Muscle layer of duodenum (tissue), 2 donors: ENCODE results near the gene KCNJ3.
A peak's percentile ranks its signal among the peaks of the same experiment; 100 is the strongest.

ENCODE experiments used
- H3K27ac ChIP-seq: one replicate; pipeline ENCODE4 v1.7.0; 2013; ENCODE audit warnings: mild to moderate bottlenecking, low read length
- H3K27me3 ChIP-seq: one replicate; pipeline ENCODE4 v1.7.0; 2013; ENCODE audit warnings: low read depth, mild to moderate bottlenecking, control low read depth, low read length
- H3K36me3 ChIP-seq, 2 donors: one replicate each; pipeline ENCODE4 v1.7.0; 2013; ENCODE audit warnings: low read length in 2 of 2, control low read depth in 1 of 2, mild to moderate bottlenecking in 1 of 2; ENCODE audit not compliant: insufficient read depth in 2 of 2, control insufficient read depth in 1 of 2
- H3K4me1 ChIP-seq, 2 donors: one replicate each; pipeline ENCODE4 v1.7.0; 2013; ENCODE audit warnings: low read length in 2 of 2, mild to moderate bottlenecking in 2 of 2, control low read depth in 1 of 2, moderate library complexity in 1 of 2; ENCODE audit not compliant: insufficient read depth in 2 of 2, control insufficient read depth in 1 of 2
- H3K4me3 ChIP-seq, 2 donors: one replicate each; pipeline ENCODE4 v1.7.0; 2013; ENCODE audit warnings: low read length in 2 of 2, low read depth in 1 of 2, mild to moderate bottlenecking in 1 of 2
- H3K9me3 ChIP-seq, 2 donors: one replicate each; pipeline ENCODE4 v1.7.0; 2013; ENCODE audit warnings: low read length in 2 of 2, control low read depth in 1 of 2, mild to moderate bottlenecking in 1 of 2; ENCODE audit not compliant: control insufficient read depth in 1 of 2
- donor health status: healthy.

Gene KCNJ3

DNA sequence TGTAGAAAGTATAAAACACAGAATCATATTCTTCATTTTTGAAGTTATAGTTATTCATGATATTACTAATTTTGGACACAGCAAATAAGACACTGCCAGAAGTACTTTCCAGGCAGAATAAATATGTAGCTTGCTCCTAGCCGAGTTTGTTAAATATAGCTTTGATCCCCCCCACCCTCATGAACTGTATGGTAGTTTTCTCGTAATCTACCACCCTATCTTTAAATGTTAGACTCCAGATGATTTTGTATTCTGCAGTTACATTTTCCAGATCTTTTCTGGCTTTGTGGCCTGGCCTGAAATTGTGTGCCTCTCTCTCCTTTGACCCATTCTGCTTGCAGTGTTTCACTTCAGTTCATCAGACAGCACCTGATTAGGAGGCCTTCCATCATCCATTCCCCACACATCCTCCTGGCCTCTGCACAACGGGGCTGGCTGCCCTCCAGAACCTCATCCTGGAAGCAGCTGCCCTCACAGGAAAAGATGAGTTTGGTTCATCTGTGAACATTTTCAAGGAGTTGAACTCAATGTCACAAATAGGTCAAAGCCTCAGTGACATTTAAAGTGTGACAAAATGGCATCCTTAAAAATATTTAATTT lies 4.7 kb upstream of the KCNJ3 start:
- Histone ChIP-seq H3K36me3 (no peaks in the 10 kb centered on the region), H3K27me3 (peaks cover 7% of the 10 kb centered on the region), H3K9me3 (no peaks in the 10 kb centered on the region), H3K4me1 (peaks cover 0 to 21% of the 10 kb centered on the region in 2 donors), H3K4me3 (no peak overlapping the region), H3K27ac (no peak overlapping the region)

DNA sequence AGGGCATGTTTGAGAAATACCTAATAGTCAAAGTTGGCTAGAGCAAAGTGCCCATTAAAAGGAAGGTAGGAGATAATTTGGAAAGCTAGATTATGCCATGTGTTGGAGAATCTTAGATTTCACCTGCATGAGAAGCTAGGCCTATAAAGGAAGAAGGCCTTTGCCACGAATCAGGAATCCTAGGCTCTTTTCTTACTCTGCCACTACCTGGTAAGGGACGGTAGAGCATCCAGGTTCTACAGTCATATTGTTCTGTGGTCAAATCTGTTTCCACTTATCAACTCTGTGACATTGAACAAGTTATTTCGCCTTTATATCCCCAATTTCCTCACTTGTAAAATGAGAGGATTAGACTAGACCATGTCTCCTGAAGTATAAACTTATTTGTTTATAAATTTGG lies 3.6 kb upstream of the KCNJ3 start:
- no peak overlapping the region for H3K4me3 ChIP-seq
- H3K9me3 ChIP-seq, result no peaks in the 10 kb centered on the region
- peaks cover 0 to 23% of the 10 kb centered on the region in 2 donors for H3K4me1 ChIP-seq
- peaks cover 14% of the 10 kb centered on the region for H3K27me3 ChIP-seq
- no peaks in the 10 kb centered on the region for H3K36me3 ChIP-seq
- no peak overlapping the region for H3K27ac ChIP-seq

DNA sequence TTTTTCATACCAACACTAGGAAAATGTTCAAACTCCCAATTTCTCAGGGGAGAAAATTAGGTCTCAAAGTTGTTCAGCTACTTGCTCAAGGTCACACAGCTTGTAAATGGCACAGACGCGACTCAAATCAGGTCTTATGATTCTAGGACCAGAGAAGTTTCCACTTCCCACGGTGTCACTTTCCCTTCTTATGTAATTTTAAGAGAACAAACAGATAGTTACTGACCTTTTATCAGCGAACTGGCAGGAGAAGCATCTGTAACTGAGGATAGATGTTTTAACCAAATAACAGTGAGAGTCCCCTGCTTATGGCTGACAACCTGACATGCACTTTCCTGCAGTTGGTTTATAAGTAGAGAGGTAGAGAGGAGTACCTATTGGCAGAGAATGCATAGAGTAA lies 2.1 kb upstream of the KCNJ3 start:
- Histone ChIP-seq H3K27ac (peak overlapping the region; percentile 12), H3K36me3 (no peaks in the 10 kb centered on the region), H3K27me3 (peaks cover 14% of the 10 kb centered on the region), H3K4me3 (peak overlapping the region in 1 of 2 donors; percentile 5), H3K4me1 (peaks cover 0 to 23% of the 10 kb centered on the region in 2 donors), H3K9me3 (no peaks in the 10 kb centered on the region)

DNA sequence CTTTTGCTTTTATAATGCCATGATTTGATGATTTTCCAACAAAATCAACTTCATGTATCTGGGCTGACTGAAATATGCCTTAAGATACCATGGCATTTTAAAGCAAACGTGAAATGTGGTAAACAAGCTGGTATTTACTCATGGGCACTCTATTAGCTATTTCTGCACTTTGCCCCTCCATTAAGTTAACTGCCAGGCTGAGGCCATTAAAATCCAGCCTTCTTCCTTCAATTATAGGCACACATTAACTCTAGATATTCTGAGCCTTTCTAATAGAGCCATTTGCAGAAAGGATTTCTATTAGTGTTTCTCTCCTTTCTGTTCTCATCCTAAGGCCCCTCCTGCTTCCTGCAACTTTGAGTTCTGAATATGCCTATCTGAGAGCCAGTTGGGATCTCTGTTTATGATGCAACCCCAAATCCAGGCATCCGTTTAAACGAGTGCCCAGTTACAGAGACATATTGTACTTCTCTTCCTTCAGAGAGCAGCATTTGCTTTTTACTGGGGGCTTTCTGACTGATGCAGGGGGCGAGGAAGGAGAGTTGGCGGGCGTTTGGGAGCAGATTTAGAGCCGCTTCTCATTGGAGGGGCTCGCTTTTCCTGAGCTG lies 1.6 kb upstream of the KCNJ3 start:
- peaks cover 14% of the 10 kb centered on the region for H3K27me3 ChIP-seq
- peak overlapping the region; percentile 63 to 66 for H3K4me3 ChIP-seq
- peak overlapping the region; percentile 12 for H3K27ac ChIP-seq
- no peaks in the 10 kb centered on the region for H3K9me3 ChIP-seq
- H3K4me1 ChIP-seq, result peaks cover 0 to 23% of the 10 kb centered on the region in 2 donors
- no peaks in the 10 kb centered on the region for H3K36me3 ChIP-seq

DNA sequence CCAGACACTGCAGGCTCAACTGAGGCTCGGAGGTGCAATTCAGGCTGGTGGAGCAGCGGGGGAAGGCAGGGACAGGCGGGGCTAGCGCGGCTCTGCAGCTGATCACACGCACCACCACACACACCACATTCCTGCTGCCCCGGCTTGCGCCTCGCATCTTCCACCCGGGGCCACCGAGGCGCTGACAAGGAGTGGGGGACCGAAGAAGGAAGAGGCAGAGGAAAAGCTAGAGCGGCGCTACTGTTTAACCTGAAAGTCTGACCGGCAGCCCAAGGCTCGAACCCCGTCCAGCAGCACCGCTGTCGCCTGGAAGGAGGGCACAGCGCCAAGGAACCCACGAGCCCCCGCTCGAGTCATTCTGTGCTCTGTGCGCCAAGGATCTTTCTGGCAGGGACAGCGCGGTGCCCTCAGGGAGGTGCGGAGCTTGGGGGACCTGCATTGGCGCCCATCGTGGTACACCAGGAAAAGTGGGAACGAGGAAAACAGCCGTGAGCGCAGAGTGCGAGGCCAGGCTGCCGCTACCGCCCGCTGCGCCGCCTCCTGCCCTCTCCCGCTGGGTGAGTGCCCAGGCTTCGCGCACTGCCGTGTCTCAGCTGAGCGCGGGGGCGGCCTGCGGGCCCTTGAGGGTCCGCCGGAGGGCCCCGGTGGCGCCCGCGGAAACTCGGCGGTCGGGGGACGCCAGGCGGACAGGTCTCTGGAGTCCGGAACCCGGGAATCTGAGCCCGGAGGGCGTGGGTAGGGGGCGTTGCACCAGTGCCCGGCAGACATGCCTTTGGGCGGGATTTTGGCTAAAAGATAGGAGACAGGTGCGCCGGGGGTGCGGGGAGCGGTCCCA lies 860 bp upstream of the KCNJ3 start:
- Histone ChIP-seq H3K4me1 (peaks cover 0 to 23% of the 10 kb centered on the region in 2 donors), H3K27ac (no peak overlapping the region), H3K27me3 (peaks cover 14% of the 10 kb centered on the region), H3K4me3 (peak overlapping the region; percentile 63 to 66), H3K9me3 (no peaks in the 10 kb centered on the region), H3K36me3 (no peaks in the 10 kb centered on the region)

DNA sequence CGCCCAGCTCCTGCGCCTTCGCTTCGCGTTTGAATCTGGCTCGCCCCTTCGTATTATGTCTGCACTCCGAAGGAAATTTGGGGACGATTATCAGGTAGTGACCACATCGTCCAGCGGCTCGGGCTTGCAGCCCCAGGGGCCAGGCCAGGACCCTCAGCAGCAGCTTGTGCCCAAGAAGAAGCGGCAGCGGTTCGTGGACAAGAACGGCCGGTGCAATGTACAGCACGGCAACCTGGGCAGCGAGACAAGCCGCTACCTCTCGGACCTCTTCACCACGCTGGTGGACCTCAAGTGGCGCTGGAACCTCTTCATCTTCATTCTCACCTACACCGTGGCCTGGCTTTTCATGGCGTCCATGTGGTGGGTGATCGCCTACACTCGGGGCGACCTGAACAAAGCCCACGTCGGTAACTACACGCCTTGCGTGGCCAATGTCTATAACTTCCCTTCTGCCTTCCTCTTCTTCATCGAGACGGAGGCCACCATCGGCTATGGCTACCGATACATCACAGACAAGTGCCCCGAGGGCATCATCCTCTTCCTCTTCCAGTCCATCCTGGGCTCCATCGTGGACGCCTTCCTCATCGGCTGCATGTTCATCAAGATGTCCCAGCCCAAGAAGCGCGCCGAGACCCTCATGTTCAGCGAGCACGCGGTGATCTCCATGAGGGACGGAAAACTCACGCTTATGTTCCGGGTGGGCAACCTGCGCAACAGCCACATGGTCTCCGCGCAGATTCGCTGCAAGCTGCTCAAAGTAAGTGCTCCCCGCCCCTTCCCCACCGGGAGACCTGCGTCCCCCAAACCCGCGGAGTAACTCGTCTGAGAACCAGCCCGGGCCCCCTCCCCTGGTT lies 453 bp downstream of the KCNJ3 start:
- Histone ChIP-seq H3K27ac (peak overlapping the region; percentile 0), H3K9me3 (no peaks in the 10 kb centered on the region), H3K4me1 (peaks cover 0 to 23% of the 10 kb centered on the region in 2 donors), H3K4me3 (peak overlapping the region; percentile 63 to 66), H3K36me3 (no peaks in the 10 kb centered on the region), H3K27me3 (peaks cover 14% of the 10 kb centered on the region)

DNA sequence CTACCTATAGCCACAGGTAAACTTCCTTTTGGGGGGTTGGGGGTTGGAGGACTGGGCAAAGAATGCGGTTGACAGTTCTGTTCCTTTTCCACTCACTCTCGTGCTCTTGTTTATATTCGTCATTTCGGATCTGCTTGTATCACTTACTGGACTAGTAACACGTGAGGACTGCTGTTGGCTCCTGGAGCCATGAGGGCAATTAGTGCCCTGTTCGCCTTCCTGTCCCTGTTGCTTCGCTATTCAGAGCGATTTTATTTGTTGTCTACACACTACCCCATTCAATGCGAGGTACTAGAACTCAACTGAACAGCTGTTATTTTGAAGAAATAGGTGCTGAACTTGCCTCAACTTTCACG lies 1.1 kb downstream of the KCNJ3 start:
- H3K4me1 ChIP-seq, result peaks cover 0 to 23% of the 10 kb centered on the region in 2 donors
- H3K4me3 ChIP-seq, result peak overlapping the region; percentile 63 to 66
- H3K36me3 ChIP-seq, result no peaks in the 10 kb centered on the region
- peak overlapping the region; percentile 0 for H3K27ac ChIP-seq
- no peaks in the 10 kb centered on the region for H3K9me3 ChIP-seq
- H3K27me3 ChIP-seq, result peaks cover 14% of the 10 kb centered on the region

DNA sequence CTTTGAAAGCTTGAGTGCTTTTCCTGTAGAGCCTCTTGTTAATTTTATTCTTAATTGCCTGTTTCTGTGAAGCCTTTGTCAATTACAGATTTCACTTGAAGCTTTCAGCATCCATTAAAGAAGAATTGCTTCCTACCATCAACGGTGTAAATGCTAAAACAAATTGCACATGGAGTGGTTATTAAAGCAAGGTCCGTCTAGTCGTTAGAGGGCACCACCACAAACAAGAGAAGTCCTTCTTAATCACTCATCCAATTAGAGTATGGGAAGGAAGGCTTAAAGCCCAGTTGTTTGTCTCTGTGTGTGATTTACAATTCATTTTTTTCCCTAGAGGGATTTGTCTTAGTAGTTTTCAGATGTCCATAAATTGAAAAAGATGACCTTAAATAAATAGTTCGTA lies 1.6 kb downstream of the KCNJ3 start:
- Histone ChIP-seq H3K9me3 (no peaks in the 10 kb centered on the region), H3K4me3 (peak overlapping the region in 1 of 2 donors; percentile 19), H3K36me3 (no peaks in the 10 kb centered on the region), H3K4me1 (peaks cover 0 to 23% of the 10 kb centered on the region in 2 donors), H3K27me3 (peaks cover 14% of the 10 kb centered on the region), H3K27ac (no peak overlapping the region)

DNA sequence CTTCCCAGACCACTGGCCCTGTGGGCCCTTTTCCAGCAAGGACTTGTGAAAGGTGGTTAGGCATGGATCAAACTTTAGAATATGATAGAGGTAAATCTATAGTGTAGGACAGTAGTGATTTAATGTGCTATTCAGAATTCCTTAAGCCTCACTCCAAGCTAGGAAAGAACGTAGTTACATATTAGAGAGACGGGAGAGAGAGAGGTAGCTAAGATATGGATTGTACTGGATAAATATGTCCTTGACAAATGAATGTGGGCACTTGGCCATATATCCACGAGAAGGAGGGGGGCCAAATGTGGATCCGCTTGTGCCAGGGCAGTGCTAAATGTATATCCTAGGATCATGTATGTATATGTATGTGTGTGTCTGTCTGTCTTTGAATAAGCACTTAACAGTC lies 6.5 kb downstream of the KCNJ3 start:
- no peaks in the 10 kb centered on the region for H3K9me3 ChIP-seq
- H3K4me1 ChIP-seq, result no peaks in the 10 kb centered on the region
- H3K4me3 ChIP-seq, result no peak overlapping the region
- H3K36me3 ChIP-seq, result no peaks in the 10 kb centered on the region
- H3K27me3 ChIP-seq, result no peaks in the 10 kb centered on the region
- no peak overlapping the region for H3K27ac ChIP-seq

DNA sequence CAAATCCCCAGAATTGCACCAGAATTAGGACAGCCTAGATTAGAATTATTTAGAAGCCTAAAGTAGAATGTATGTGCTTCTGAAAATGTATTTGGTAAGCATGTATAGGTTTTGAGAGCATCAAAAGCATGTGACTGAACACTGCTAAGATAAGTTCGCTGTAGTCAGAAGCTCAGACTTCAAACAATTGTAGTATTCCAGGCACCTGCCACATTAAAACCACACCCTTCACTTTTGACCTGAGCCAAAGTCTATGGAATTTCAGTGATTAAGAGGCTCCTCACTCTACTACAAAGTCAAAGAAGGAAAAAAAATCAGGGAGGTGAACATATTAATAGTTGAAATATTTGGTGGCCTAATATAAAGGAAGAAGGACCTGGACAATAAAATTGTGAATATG lies 8.2 kb downstream of the KCNJ3 start:
- Histone ChIP-seq H3K27ac (no peak overlapping the region), H3K9me3 (no peaks in the 10 kb centered on the region), H3K4me3 (no peak overlapping the region), H3K27me3 (no peaks in the 10 kb centered on the region), H3K36me3 (no peaks in the 10 kb centered on the region), H3K4me1 (no peaks in the 10 kb centered on the region)
